RCC 7860 (cell line): ENCODE data around the gene PAOX.
A peak's percentile ranks its signal among the peaks of the same experiment; 100 is the strongest.
"Not testable (repeated sequence)": the region's sequence is repeated elsewhere in the genome, so short reads cannot be mapped to it uniquely, and the experiment has no call there.

Experiments used
- DNase-seq: peaks from one replicate; pipeline ENCODE4 v3.0.0-alpha.2; 2015; ENCODE audit warnings: low spot score
- FAIRE-seq: peaks from 2 replicates; lab custom pipeline; 2012; peaks lifted over from hg19 to GRCh38; lab: Jason Lieb, UNC

The PAOX gene

GRCh38 chr10:133383551-133383950, 4.5 kb downstream of the PAOX start:
- DNase-seq (no peak), FAIRE-seq (no peak)

GRCh38 chr10:133384071-133384470, 5.0 kb downstream of the PAOX start:
- FAIRE-seq, result no peak

GRCh38 chr10:133385214-133385613, 6.2 kb downstream of the PAOX start:
- FAIRE-seq, result no peak
- DNase-seq, result no peak

More at GRCh38 chr10:133384071-133384470, 5.0 kb downstream of the PAOX start:
- DNase-seq, result no peak

GRCh38 chr10:133386951-133387350, 7.9 kb downstream of the PAOX start:
- not testable (repeated sequence) for FAIRE-seq

GRCh38 chr10:133388236-133388972, 9.3 kb downstream of the PAOX start:
- no peak for FAIRE-seq
- no peak for DNase-seq

More at GRCh38 chr10:133386951-133387350, 7.9 kb downstream of the PAOX start:
- not testable (repeated sequence) for DNase-seq

- FAIRE-seq (no peak), DNase-seq (no peak)
Observed at GRCh38 chr10:133388973-133389818, 10.1 kb downstream of the PAOX start.

- no peak for DNase-seq
- FAIRE-seq, result no peak
Observed at GRCh38 chr10:133390597-133391248, 11.7 kb downstream of the PAOX start.

GRCh38 chr10:133391249-133391635, 12.2 kb downstream of the PAOX start:
- no peak for FAIRE-seq
- no peak for DNase-seq

GRCh38 chr10:133391761-133392518, 12.9 kb downstream of the PAOX start:
- no peak for DNase-seq
- FAIRE-seq, result no peak

- peak; percentile 5 for FAIRE-seq
- DNase-seq, result no peak
Observed at GRCh38 chr10:133393401-133394063, 14.5 kb downstream of the PAOX start.

GRCh38 chr10:133394064-133394663, 15.1 kb downstream of the PAOX start, which contains the start of gene MTG1:
TSS of gene MTG1 (plus strand) at chr10:133394157. CDS start at chr10:133394221, 64 bp downstream.
- DNase-seq (peak; percentile 84), FAIRE-seq (no peak)

GRCh38 chr10:133394801-133395221, 15.7 kb downstream of the PAOX start:
- FAIRE-seq, result no peak
- no peak for DNase-seq

- DNase-seq (no peak), FAIRE-seq (no peak)
Observed at GRCh38 chr10:133396035-133396624, 17.1 kb downstream of the PAOX start.

- FAIRE-seq (no peak), DNase-seq (no peak)
Observed at GRCh38 chr10:133397938-133398337, 18.9 kb downstream of the PAOX start.

GRCh38 chr10:133399123-133399601, 20.1 kb downstream of the PAOX start:
- DNase-seq (no peak), FAIRE-seq (no peak)

- FAIRE-seq, result no peak
- DNase-seq, result no peak
Observed at GRCh38 chr10:133400624-133401424, 21.8 kb downstream of the PAOX start.

- DNase-seq, result no peak
- no peak for FAIRE-seq
Observed at GRCh38 chr10:133401500-133401899, 22.4 kb downstream of the PAOX start.
